Measurements from ENCODE around the gene SHISA9. TPM values are rescaled to one million over a fixed set of nuclear protein-coding genes. Genes with fewer than 3 reads are reported as not detected.
A peak's percentile ranks its signal among the peaks of the same experiment; 100 is the strongest.

SHISA9 gene
- total RNA-seq, 3 donors from 2014 or later = 0.87 to 7.3 (median 3.0) TPM

DNA sequence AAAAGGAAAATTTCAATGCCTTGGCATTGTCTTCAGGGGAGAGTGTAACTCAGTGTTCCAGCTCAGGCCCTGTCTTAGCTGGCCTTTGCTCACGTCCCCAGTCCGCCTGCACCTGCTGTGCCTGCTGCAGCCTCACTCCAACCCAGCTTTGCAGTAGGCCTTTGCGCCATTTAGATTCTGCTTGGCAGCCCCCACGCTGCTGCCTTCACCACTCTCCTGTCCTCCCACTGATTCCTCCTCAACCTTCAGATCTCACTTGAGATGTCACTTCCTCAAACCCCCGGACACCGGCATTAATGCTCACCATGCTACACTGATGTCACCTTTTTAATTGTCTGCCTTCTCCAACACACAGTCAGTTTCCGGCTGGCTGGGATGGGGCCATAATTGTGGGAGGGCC is 166.2 kb downstream of the SHISA9 start:
- DNase-seq = no peak
- Histone ChIP-seq H3K9me3 (peaks cover 12% of the 10 kb centered on the region), H3K4me1 (ENCODE audit: low read depth) (no peaks in the 10 kb centered on the region), H3K4me3 (no peak overlapping the region), H3K36me3 (ENCODE audit: low read depth) (no peaks in the 10 kb centered on the region)
- TF ChIP-seq, protein P1, sequence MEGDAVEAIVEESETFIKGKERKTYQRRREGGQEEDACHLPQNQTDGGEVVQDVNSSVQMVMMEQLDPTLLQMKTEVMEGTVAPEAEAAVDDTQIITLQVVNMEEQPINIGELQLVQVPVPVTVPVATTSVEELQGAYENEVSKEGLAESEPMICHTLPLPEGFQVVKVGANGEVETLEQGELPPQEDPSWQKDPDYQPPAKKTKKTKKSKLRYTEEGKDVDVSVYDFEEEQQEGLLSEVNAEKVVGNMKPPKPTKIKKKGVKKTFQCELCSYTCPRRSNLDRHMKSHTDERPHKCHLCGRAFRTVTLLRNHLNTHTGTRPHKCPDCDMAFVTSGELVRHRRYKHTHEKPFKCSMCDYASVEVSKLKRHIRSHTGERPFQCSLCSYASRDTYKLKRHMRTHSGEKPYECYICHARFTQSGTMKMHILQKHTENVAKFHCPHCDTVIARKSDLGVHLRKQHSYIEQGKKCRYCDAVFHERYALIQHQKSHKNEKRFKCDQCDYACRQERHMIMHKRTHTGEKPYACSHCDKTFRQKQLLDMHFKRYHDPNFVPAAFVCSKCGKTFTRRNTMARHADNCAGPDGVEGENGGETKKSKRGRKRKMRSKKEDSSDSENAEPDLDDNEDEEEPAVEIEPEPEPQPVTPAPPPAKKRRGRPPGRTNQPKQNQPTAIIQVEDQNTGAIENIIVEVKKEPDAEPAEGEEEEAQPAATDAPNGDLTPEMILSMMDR (IDR thresholded peaks at IDR 0.05) = no peak
- intact Hi-C loops (cut with DNase I, micrococcal nuclease) = no loop called here
- no peak for ATAC-seq

DNA sequence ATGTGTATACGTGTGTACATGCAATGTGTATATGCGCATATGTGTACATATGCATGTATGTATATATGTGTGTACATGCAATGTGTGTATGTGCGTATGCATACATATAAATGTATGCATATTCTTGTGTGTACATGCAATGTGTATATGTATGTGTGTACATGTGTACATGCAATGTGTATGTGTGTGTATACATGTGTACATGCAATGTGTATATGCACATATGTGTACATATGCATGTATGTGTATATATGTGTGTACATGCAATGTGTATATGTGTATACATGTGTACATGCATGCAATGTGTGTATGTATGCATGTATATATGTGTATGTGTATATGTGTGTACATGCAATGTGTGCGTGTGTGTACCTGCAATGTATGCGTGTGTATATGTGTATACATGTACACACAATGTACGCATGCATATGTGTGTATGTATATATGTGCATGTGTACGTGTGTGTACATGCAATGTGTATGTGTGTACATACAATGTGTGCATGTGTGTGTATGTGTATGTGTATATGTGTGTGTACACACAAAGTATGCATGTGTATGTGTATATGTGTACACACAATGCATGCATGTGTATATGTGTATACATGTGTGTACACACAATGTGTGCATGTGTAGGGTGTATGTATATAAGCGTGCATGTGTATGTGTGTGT is 167.7 kb downstream of the SHISA9 start:
- Histone ChIP-seq H3K36me3 (ENCODE audit: low read depth) (no peaks in the 10 kb centered on the region), H3K9me3 (peaks cover 12% of the 10 kb centered on the region), H3K4me1 (ENCODE audit: low read depth) (no peaks in the 10 kb centered on the region), H3K4me3 (no peak overlapping the region)
- no peak for DNase-seq
- intact Hi-C loops (cut with DNase I, micrococcal nuclease) = no loop called here
- ATAC-seq = no peak
- TF ChIP-seq, protein P1 (IDR thresholded peaks at IDR 0.05) = no peak

DNA sequence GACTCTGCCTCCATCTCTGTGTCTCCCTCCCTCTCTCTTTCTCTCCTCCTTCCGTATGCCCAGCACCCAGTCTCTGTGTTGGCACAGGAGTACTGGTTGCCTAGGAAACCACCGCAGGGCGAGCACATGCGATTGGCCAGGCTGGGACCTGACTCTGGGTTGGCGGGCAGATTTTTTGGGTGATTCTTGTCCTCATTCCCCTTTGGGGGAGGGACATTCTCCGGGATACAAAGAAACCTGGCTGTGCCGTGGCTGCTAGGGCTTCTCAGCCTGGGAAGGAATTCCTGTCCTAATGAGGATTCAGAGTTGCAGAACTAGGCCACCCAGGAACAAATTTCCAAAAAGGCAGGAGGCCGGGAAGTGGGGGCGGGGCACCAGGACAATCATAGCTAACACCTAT is 168.9 kb downstream of the SHISA9 start:
- no peaks in the 10 kb centered on the region for H3K36me3 ChIP-seq (ENCODE audit: low read depth)
- no peak overlapping the region for H3K4me3 ChIP-seq
- ATAC-seq (no peak), DNase-seq (peak in 1 of 3 donors; percentile 4)
- no peaks in the 10 kb centered on the region for H3K4me1 ChIP-seq (ENCODE audit: low read depth)
- TF ChIP-seq, protein P1 (IDR thresholded peaks at IDR 0.05) = no peak
- intact Hi-C loops (cut with DNase I, micrococcal nuclease) = no loop called here
- H3K9me3 ChIP-seq = peaks cover 12% of the 10 kb centered on the region

DNA sequence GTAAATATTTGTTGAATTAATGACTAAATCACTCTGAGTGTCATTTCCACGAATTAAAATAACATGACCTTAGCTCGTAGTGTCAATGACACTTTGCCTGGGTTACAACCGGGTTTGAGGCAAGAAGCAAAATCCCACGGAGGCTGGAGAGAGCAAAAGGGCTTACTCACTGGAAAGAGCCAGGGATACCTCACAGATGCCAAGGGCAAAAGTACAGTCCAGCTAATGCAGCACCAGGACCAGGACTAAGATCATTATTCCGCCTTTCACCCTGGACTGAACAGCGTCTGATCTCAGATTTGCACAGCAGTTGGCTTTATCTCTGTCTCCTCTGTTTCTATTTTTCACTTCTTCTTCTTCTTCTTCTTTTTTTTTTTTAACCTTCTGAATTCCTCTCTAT is 175.5 kb downstream of the SHISA9 start:
- no peaks in the 10 kb centered on the region for H3K9me3 ChIP-seq
- intact Hi-C loops (cut with DNase I, micrococcal nuclease) = no loop called here
- no peaks in the 10 kb centered on the region for H3K4me1 ChIP-seq (ENCODE audit: low read depth)
- H3K36me3 ChIP-seq (ENCODE audit: low read depth) = no peaks in the 10 kb centered on the region
- no peak for ATAC-seq
- TF ChIP-seq, protein P1 (IDR thresholded peaks at IDR 0.05) = no peak
- no peak overlapping the region for H3K4me3 ChIP-seq
- no peak for DNase-seq

DNA sequence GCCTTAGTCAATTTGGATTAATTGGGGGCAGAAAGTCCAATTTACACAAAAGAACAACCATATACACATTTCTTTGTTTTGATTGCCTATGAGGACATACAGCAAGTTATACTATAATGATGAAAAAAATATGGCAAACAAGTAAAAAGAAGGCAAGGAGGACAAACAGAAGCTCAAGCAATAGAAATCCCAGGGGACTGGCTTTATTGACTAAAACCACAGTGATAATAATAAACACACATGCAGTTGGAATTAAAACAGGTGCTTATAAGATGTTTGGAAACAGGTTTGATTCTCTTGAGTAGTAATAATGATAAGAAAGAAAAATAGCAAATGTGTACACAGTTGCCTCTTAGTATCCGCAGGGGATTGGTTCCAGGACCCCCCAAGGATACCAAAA is 176.4 kb downstream of the SHISA9 start:
- no peaks in the 10 kb centered on the region for H3K4me1 ChIP-seq (ENCODE audit: low read depth)
- H3K9me3 ChIP-seq = no peaks in the 10 kb centered on the region
- ATAC-seq (no peak), DNase-seq (no peak)
- TF ChIP-seq, protein P1 (IDR thresholded peaks at IDR 0.05) = no peak
- intact Hi-C loops (cut with DNase I, micrococcal nuclease) = no loop called here
- H3K36me3 ChIP-seq (ENCODE audit: low read depth) = no peaks in the 10 kb centered on the region
- no peak overlapping the region for H3K4me3 ChIP-seq

DNA sequence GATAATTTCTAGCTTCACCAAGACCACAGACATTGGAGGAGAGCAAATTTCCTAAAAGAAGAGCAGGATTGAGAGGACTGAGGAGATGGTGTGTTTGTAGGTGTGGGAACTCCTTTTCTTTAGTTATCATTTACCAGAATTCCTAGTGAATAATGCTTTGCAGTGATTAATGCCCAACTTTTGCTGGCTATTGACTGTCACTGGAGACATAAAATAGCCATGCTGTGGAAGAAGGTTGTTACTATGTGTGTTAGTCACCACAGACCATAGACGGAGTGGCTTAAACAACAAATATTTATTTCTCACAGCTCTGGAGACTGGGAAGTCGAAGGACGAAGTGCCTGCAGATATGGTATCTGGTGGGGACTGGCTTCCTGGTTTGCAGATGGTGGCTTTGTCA is 179.1 kb downstream of the SHISA9 start:
- ATAC-seq = no peak

More for the DNA sequence above, 179.1 kb downstream of the SHISA9 start:
- TF ChIP-seq, protein P1 (IDR thresholded peaks at IDR 0.05) = no peak
- Histone ChIP-seq H3K4me1 (ENCODE audit: low read depth) (no peaks in the 10 kb centered on the region), H3K4me3 (no peak overlapping the region), H3K36me3 (ENCODE audit: low read depth) (no peaks in the 10 kb centered on the region), H3K9me3 (no peaks in the 10 kb centered on the region)
- DNase-seq = no peak
- intact Hi-C loops (cut with DNase I, micrococcal nuclease) = no loop called here
